SK-N-SH (cell line): Measurements from ENCODE around the gene ZFHX3. TPM values are rescaled to one million over a fixed set of nuclear protein-coding genes. Genes with fewer than 3 reads are reported as not detected.

ENCODE experiments used
- CTCF ChIA-PET: fragments of 300-600, 350-600 bp; formaldehyde crosslinking; extraction: SDS; loops from one replicate; lab custom pipeline; 2021; lab: Yijun Ruan, JAX
- POLR2A ChIA-PET: fragments of 350-600 bp; sonication (Branson Sonifier 250); formaldehyde crosslinking; extraction: SDS; loops from one replicate; lab custom pipeline; 2020; ENCODE audit warnings: antibody characterized with exemption, inconsistent platforms; lab: Yijun Ruan, JAX
- DNase-seq: peaks from one replicate; pipeline ENCODE4 v3.0.0; 2012
- H2AFZ ChIP-seq: fragments of 200-600 bp; sonication (generic); 2 replicates; pipeline ENCODE4 v1.8.1; 2016; ENCODE audit warnings: antibody characterized with exemption, mild to moderate bottlenecking, low read depth
- H3F3A ChIP-seq: fragments of 200-600 bp; sonication (generic); replicated peaks from 2 replicates; pipeline ENCODE3; 2016; ENCODE audit warnings: antibody characterized with exemption, mild to moderate bottlenecking; ENCODE audit not compliant: insufficient read depth
- H3K27ac ChIP-seq, 2 experiments: fragments of 200-500 bp in 1 of 2; fragments of 200-600 bp in 1 of 2; sonication (Bioruptor generic) in 1 of 2; sonication (generic), shearing (Covaris generic) in 1 of 2; 2 replicates each; pipeline versions ENCODE4 v1.5.1 to v1.6.1; 2014 to 2016; ENCODE audit warnings: low read depth in 2 of 2, inconsistent platforms in 1 of 2, low read length in 1 of 2, mild to moderate bottlenecking in 1 of 2, mixed read lengths in 1 of 2
- H3K27me3 ChIP-seq: fragments of 200-600 bp; sonication (generic), shearing (Covaris generic); 2 replicates; pipeline ENCODE4 v1.6.1; 2016; ENCODE audit warnings: mixed run types; ENCODE audit not compliant: insufficient read depth
- H3K36me3 ChIP-seq, 2 experiments: fragments of 200-500 bp in 1 of 2; fragments of 200-600 bp in 1 of 2; sonication (Bioruptor generic) in 1 of 2; sonication (generic) in 1 of 2; replicated peaks in 1 of 2; 2 replicates each; pipeline versions ENCODE3 to v1.5.1; 2014 to 2016; ENCODE audit warnings: low read length in 1 of 2, mild to moderate bottlenecking in 1 of 2; ENCODE audit not compliant: insufficient read depth in 2 of 2, control insufficient read depth in 1 of 2
- H3K4me1 ChIP-seq, 2 experiments: fragments of 200-500 bp in 1 of 2; fragments of 200-600 bp in 1 of 2; sonication (Bioruptor generic) in 1 of 2; sonication (generic), shearing (Covaris generic) in 1 of 2; 2 replicates each; pipeline versions ENCODE4 v1.5.1 to v1.6.1; 2014 to 2016; ENCODE audit warnings: low read depth in 1 of 2, low read length in 1 of 2, mixed run types in 1 of 2; ENCODE audit not compliant: insufficient read depth in 2 of 2, control insufficient read depth in 1 of 2
- H3K4me2 ChIP-seq: fragments of 200-600 bp; sonication (generic), shearing (Covaris generic); 2 replicates; pipeline ENCODE4 v1.6.1; 2017; ENCODE audit warnings: mixed run types
- H3K4me3 ChIP-seq, 2 experiments: fragments of 200-500 bp in 1 of 2; fragments of 200-600 bp in 1 of 2; sonication (Bioruptor generic) in 1 of 2; sonication (generic), shearing (Covaris generic) in 1 of 2; 2 replicates each; pipeline versions ENCODE4 v1.5.1 to v1.8.1; 2014 to 2016; ENCODE audit warnings: low read depth in 2 of 2, inconsistent platforms in 1 of 2, low read length in 1 of 2, mild to moderate bottlenecking in 1 of 2, mixed read lengths in 1 of 2, moderate library complexity in 1 of 2
- H3K79me2 ChIP-seq: fragments of 200-600 bp; sonication (generic); 2 replicates; pipeline ENCODE4 v1.8.1; 2017; ENCODE audit warnings: mild to moderate bottlenecking; ENCODE audit not compliant: insufficient read depth
- H3K9ac ChIP-seq: fragments of 200-600 bp; sonication (generic); 2 replicates; pipeline ENCODE4 v1.6.1; 2017; ENCODE audit warnings: mixed run types
- H3K9me2 ChIP-seq: fragments of 200-600 bp; sonication (generic); 2 replicates; pipeline ENCODE4 v1.6.1; 2017; ENCODE audit warnings: mixed run types
- H3K9me3 ChIP-seq: fragments of 200-600 bp; sonication (generic); 2 replicates; pipeline ENCODE4 v1.6.1; 2017; ENCODE audit warnings: mixed run types, mild to moderate bottlenecking, moderate library complexity
- H4K20me1 ChIP-seq: fragments of 200-600 bp; sonication (generic); 2 replicates; pipeline ENCODE4 v1.6.1; 2017; ENCODE audit warnings: mild to moderate bottlenecking, mixed run types; ENCODE audit not compliant: insufficient read depth
- CHD2 ChIP-seq: fragments of 150-350 bp; IDR thresholded peaks from 2 replicates; pipeline ENCODE4 v1.6.1; 2018; ENCODE audit warnings: low read length; ENCODE audit not compliant: partially characterized antibody
- ELF1 ChIP-seq: IDR thresholded peaks from 2 replicates; pipeline ENCODE4 v1.4.0; 2012
- EZH2phosphoT487 ChIP-seq: fragments of 200-600 bp; sonication (generic); IDR thresholded peaks from 2 replicates; pipeline ENCODE4 v1.6.1; 2017; ENCODE audit warnings: low read depth, mixed run types, mild to moderate bottlenecking, antibody characterized with exemption, moderate library complexity, borderline replicate concordance
- FOSL2 ChIP-seq: IDR thresholded peaks from 2 replicates; pipeline ENCODE4 v1.4.0; 2012; ENCODE audit warnings: low read depth, mild to moderate bottlenecking, moderate library complexity, borderline replicate concordance
- JUND ChIP-seq: IDR thresholded peaks from 2 replicates; pipeline ENCODE4 v1.4.0; 2012
- POLR2AphosphoS5 ChIP-seq: IDR thresholded peaks from 2 replicates; pipeline ENCODE4 v1.6.1; 2012; ENCODE audit warnings: low read depth, low read length
- REST ChIP-seq: IDR thresholded peaks from 2 replicates; pipeline ENCODE4 v1.6.1; 2012; ENCODE audit warnings: mild to moderate bottlenecking, low read depth, low read length, moderate library complexity
- RFX5 ChIP-seq: IDR thresholded peaks from 2 replicates; pipeline ENCODE4 v1.6.1; 2012; ENCODE audit warnings: mild to moderate bottlenecking, improper control_type of control experiment, low read length
- SIN3A ChIP-seq: IDR thresholded peaks from 2 replicates; pipeline ENCODE4 v1.6.1; 2012; ENCODE audit warnings: low read depth, mild to moderate bottlenecking, low read length, moderate library complexity, borderline replicate concordance
- TCF12 ChIP-seq: IDR thresholded peaks from 2 replicates; pipeline ENCODE4 v1.4.0; 2012
- USF1 ChIP-seq: IDR thresholded peaks from 2 replicates; pipeline ENCODE4 v1.4.0; 2012; ENCODE audit warnings: low read depth, borderline replicate concordance
- ZBTB33 ChIP-seq: IDR thresholded peaks from 2 replicates; pipeline ENCODE4 v1.4.0; 2012; ENCODE audit warnings: low read depth, borderline replicate concordance
- WGBS: methylation state at CpG from one replicate; pipeline ENCODE4 v1.1.6; 2017; ENCODE audit warnings: low lambda C conversion rate; 5-methylcytosine and 5-hydroxymethylcytosine counted together
- polyA plus RNA-seq, 3 experiments: library from polyadenylated mRNA; depleted of rRNA; stranded (reverse); fragments of >200 nt; gene quantifications; 2 replicates each; pipeline ENCODE4 v1.2.3, GENCODE V29; 2012

The ZFHX3 gene
- polyA plus RNA-seq, 1 of the 3 experiments (the other 2 are of a cell fraction): 2.0 TPM

DNA sequence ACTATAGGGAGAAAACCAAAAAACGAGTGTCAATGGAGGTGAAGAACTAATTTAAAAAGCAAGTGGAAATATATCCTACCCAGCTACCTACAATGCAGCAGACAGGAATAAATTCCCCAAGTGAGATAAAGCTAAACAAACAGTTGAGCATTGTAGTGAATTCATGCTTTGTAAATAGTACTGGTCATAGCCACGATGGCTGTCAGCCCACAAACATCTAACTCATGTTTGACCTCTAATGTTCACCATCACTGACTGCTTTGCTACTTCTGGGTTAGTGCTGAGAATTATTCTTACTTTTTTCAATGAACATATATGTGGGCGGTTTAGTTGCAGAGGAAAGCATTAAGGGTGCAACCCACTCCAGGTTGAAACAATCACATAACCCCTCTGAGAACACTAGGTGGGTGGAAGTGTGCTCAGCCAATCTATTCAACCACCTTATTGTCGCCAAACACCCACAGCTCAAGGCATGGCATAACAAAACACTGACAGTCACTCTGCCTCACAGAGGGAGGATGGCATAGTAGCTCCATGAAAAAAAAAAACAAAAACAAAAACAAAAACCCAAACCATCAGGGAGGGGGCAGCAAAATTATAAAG is 264.1 kb downstream of the ZFHX3 start (continued):
- TF ChIP-seq RFX5: no peak

DNA sequence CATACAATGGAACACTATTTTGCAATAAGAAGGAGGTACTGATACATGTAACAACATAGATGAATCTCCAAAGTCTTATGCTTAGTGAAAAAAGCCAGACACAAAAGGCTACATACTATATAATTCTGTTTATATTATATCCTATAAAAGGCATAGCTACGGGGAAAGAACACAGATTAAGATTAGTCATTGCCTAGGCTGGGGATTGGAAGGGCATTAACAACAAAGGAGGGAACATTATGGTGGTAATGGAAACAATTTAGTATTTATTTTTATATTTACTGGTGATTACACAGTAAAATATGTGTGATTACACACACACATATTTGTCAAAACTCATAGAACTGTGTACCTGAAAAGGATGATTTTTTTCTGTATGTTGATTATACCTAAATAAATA is 278.1 kb downstream of the ZFHX3 start:
- Histone ChIP-seq H3K4me3 (no peak overlapping the region), H3K9ac (no peak overlapping the region), H3K9me3 (no peaks in the 10 kb centered on the region), H3F3A (no peaks in the 10 kb centered on the region), H3K27ac (no peak overlapping the region), H3K9me2 (no peaks in the 10 kb centered on the region), H3K36me3 (no peaks in the 10 kb centered on the region), H3K27me3 (no peaks in the 10 kb centered on the region), H3K4me2 (no peak overlapping the region), H3K79me2 (no peaks in the 10 kb centered on the region), H3K4me1 (no peaks in the 10 kb centered on the region; a peak in 2 of 4 replicates), H4K20me1 (no peaks in the 10 kb centered on the region), H2AFZ (no peak overlapping the region)
- ChIA-PET POLR2A (no interaction called here), CTCF (interaction anchor here (1.3 kb wide), 1 partner anchor 11 kb away, joined by 4 read pairs; no protein-coding TSS in a partner anchor)
- 95% methylated on average over 1 of the region's 1 CpG for WGBS
- no peak for DNase-seq
- TF ChIP-seq EZH2phosphoT487: no peak
- TF ChIP-seq USF1: no peak
- no peak for TF ChIP-seq TCF12
- TF ChIP-seq SIN3A: no peak

- no peak for TF ChIP-seq FOSL2
- no peak for TF ChIP-seq TCF12
- TF ChIP-seq EZH2phosphoT487: no peak
- TF ChIP-seq RFX5: no peak
- no peak for TF ChIP-seq CHD2
- no peak for TF ChIP-seq JUND
- TF ChIP-seq ZBTB33: no peak
- TF ChIP-seq ELF1: no peak
- TF ChIP-seq REST: no peak
- TF ChIP-seq POLR2AphosphoS5: no peak
- Histone ChIP-seq H3K9me2 (no peaks in the 10 kb centered on the region), H3K4me3 (no peak overlapping the region), H3K27me3 (no peaks in the 10 kb centered on the region), H3K4me1 (peaks cover 0 to 11% of the 10 kb centered on the region in 2 experiments; a peak in 3 of 4 replicates), H3K27ac (no peak overlapping the region), H3K4me2 (no peak overlapping the region), H3K9me3 (no peaks in the 10 kb centered on the region), H3K9ac (no peak overlapping the region), H3K36me3 (no peaks in the 10 kb centered on the region), H3F3A (no peaks in the 10 kb centered on the region), H4K20me1 (no peaks in the 10 kb centered on the region), H2AFZ (no peak overlapping the region), H3K79me2 (no peaks in the 10 kb centered on the region)
- ChIA-PET CTCF (interaction anchor here (0.6 to 1.3 kb wide), 2 partner anchors 12 to 1191 kb away, joined by 3 to 4 read pairs; no protein-coding TSS in a partner anchor), POLR2A (no interaction called here)
- DNase-seq: no peak
- 95% methylated on average over 5 of the region's 5 CpGs for WGBS
Measured at GRCh38 chr16:72768591-72768990, 279.3 kb downstream of the ZFHX3 start.
